CD4-positive, alpha-beta T cell (primary cell): ENCODE data around the gene FREM1. TPM values are rescaled to one million over a fixed set of nuclear protein-coding genes. Genes with fewer than 3 reads are reported as not detected.

Experiments used
- ATAC-seq: fragments of 200-7000 bp; cut with Tn5 transposase; one replicate; pipeline ENCODE4 v1.10.0; 2022; ENCODE audit warnings: mild to moderate bottlenecking; ENCODE audit not compliant: poor library complexity
- CTCF ChIA-PET: fragments of 350-600 bp; sonication (Branson Sonifier 250); formaldehyde crosslinking; loops from one replicate; lab custom pipeline; 2021; ENCODE audit warnings: antibody characterized with exemption, inconsistent platforms; lab: Charles Lee
- POLR2A ChIA-PET: fragments of 350-600 bp; sonication (Branson Sonifier 250); formaldehyde crosslinking; loops from one replicate; lab custom pipeline; 2021; ENCODE audit warnings: antibody characterized with exemption, inconsistent platforms; lab: Charles Lee
- DNase-seq, 14 experiments: peaks; one replicate each; pipeline ENCODE4 v3.0.0-alpha.2; 2013 to 2020; ENCODE audit warnings: mixed read lengths in 2 of 14
- H3K27ac ChIP-seq, 2 donors: one replicate each; pipeline versions ENCODE4 v1.5.1 to v1.7.0; 2013; ENCODE audit warnings: low read length in 2 of 2, low read depth in 1 of 2, mild to moderate bottlenecking in 1 of 2
- H3K27me3 ChIP-seq, 2 experiments: 1 replicate in 1 of 2; 2 replicates in 1 of 2; pipeline versions ENCODE4 v1.6.1 to v1.7.0; 2013; ENCODE audit warnings: low read length in 2 of 2, control low read depth in 1 of 2, mild to moderate bottlenecking in 1 of 2, moderate library complexity in 1 of 2; ENCODE audit not compliant: insufficient read depth in 2 of 2, control insufficient read depth in 1 of 2
- H3K36me3 ChIP-seq: one replicate; pipeline ENCODE4 v1.6.1; 2013; ENCODE audit warnings: low read length, control low read depth; ENCODE audit not compliant: insufficient read depth
- H3K4me1 ChIP-seq: one replicate; pipeline ENCODE4 v1.6.1; 2013; ENCODE audit warnings: low read length, control low read depth; ENCODE audit not compliant: insufficient read depth
- H3K4me3 ChIP-seq: one replicate; pipeline ENCODE4 v1.5.1; 2013; ENCODE audit warnings: mild to moderate bottlenecking, low read length, moderate library complexity
- H3K9me3 ChIP-seq, 2 experiments: 1 replicate in 1 of 2; 2 replicates in 1 of 2; pipeline versions ENCODE4 v1.6.1 to v1.7.0; 2013; ENCODE audit warnings: low read length in 2 of 2, mild to moderate bottlenecking in 2 of 2, control low read depth in 1 of 2, moderate library complexity in 1 of 2; ENCODE audit not compliant: control insufficient read depth in 1 of 2, insufficient read depth in 1 of 2
- H3K27ac Mint-ChIP-seq: one replicate; pipeline ENCODE4 v1.8.0; 2020; ENCODE audit warnings: mixed read lengths
- H3K27me3 Mint-ChIP-seq: one replicate; pipeline ENCODE4 v1.8.0; 2021; ENCODE audit warnings: mixed read lengths
- H3K36me3 Mint-ChIP-seq: one replicate; pipeline ENCODE4 v1.8.0; 2021; ENCODE audit warnings: low read depth, mixed read lengths
- H3K4me1 Mint-ChIP-seq: one replicate; pipeline ENCODE4 v1.8.0; 2021; ENCODE audit warnings: low read depth, mixed read lengths
- H3K4me3 Mint-ChIP-seq: one replicate; pipeline ENCODE4 v1.8.0; 2020; ENCODE audit warnings: mild to moderate bottlenecking, mixed read lengths
- H3K9me3 Mint-ChIP-seq: one replicate; pipeline ENCODE4 v1.8.0; 2020; ENCODE audit warnings: mixed read lengths
- CTCF ChIP-seq: fragments of 200-600 bp; IDR thresholded peaks from one replicate; pipeline ENCODE4 v1.8.0; 2022; ENCODE audit warnings: antibody characterized with exemption, mild to moderate bottlenecking
- intact Hi-C, 2 experiments: fragments of 100-400 bp; cut with DNase I in 1 of 2; cut with micrococcal nuclease in 1 of 2; formaldehyde crosslinking; loops; one replicate each; pipeline versions ENCODE4 v1.15.1 to v1.9.0; 2023 to 2025; cut with DNase I, micrococcal nuclease
- total RNA-seq, 174 experiments: library from RNA in 2 of 174; stranded (reverse) in 2 of 174; gene quantifications; one replicate each; pipeline ENCODE4 v1.2.3 and lab custom pipeline; 2021 to 2026

The FREM1 gene
- total RNA-seq, 2 experiments from 2014 or later: 0.27 TPM; not detected in 1

- CTCF ChIA-PET: no interaction called here
- POLR2A ChIA-PET: no interaction called here
- intact Hi-C loops: no loop called here
Measured at GRCh38 chr9:14782286-14783051, 127.8 kb downstream of the FREM1 start.

GRCh38 chr9:14780693-14781092 is 129.5 kb downstream of the FREM1 start:
- Histone ChIP-seq H3K36me3 (no peaks in the 10 kb centered on the region), H3K4me1 (no peaks in the 10 kb centered on the region), H3K27me3 (no peaks in the 10 kb centered on the region), H3K4me3 (no peak overlapping the region), H3K9me3 (no peaks in the 10 kb centered on the region), H3K27ac (no peak overlapping the region)
- H3K27ac Mint-ChIP-seq: no peak overlapping the region
- H3K4me3 Mint-ChIP-seq: no peak overlapping the region
- intact Hi-C loops: no loop called here
- no peak for DNase-seq
- H3K36me3 Mint-ChIP-seq: no peaks in the 10 kb centered on the region
- ATAC-seq: no peak
- no peak for TF ChIP-seq CTCF
- ChIA-PET POLR2A (no interaction called here), CTCF (no interaction called here)
- no peaks in the 10 kb centered on the region for H3K4me1 Mint-ChIP-seq
- peaks cover 26% of the 10 kb centered on the region for H3K27me3 Mint-ChIP-seq
- no peaks in the 10 kb centered on the region for H3K9me3 Mint-ChIP-seq

More at GRCh38 chr9:14782286-14783051, 127.8 kb downstream of the FREM1 start:
- H3K36me3 Mint-ChIP-seq: no peaks in the 10 kb centered on the region
- Histone ChIP-seq H3K27me3 (no peaks in the 10 kb centered on the region), H3K27ac (no peak overlapping the region), H3K4me3 (no peak overlapping the region), H3K9me3 (no peaks in the 10 kb centered on the region), H3K4me1 (no peaks in the 10 kb centered on the region), H3K36me3 (no peaks in the 10 kb centered on the region)
- no peak for DNase-seq
- H3K9me3 Mint-ChIP-seq: no peaks in the 10 kb centered on the region
- ATAC-seq: no peak
- no peak for TF ChIP-seq CTCF
- peaks cover 17% of the 10 kb centered on the region for H3K27me3 Mint-ChIP-seq
- H3K4me3 Mint-ChIP-seq: no peak overlapping the region
- no peaks in the 10 kb centered on the region for H3K4me1 Mint-ChIP-seq
- no peak overlapping the region for H3K27ac Mint-ChIP-seq

GRCh38 chr9:14780251-14780650 is 130.0 kb downstream of the FREM1 start:
- POLR2A ChIA-PET: no interaction called here
- Mint-ChIP-seq H3K27ac (no peak overlapping the region), H3K4me3 (no peak overlapping the region), H3K36me3 (no peaks in the 10 kb centered on the region), H3K4me1 (no peaks in the 10 kb centered on the region), H3K27me3 (peaks cover 26% of the 10 kb centered on the region), H3K9me3 (no peaks in the 10 kb centered on the region)
- intact Hi-C loops: no loop called here
- Histone ChIP-seq H3K4me1 (no peaks in the 10 kb centered on the region), H3K27ac (no peak overlapping the region), H3K9me3 (no peaks in the 10 kb centered on the region), H3K36me3 (no peaks in the 10 kb centered on the region), H3K4me3 (no peak overlapping the region), H3K27me3 (no peaks in the 10 kb centered on the region)
- CTCF ChIA-PET: no interaction called here
- DNase-seq (no peak), ATAC-seq (no peak)
- no peak for TF ChIP-seq CTCF
